Thyroid gland (tissue), 4 donors: ENCODE measurements around the gene METRNL. TPM values are rescaled to one million over a fixed set of nuclear protein-coding genes. Genes with fewer than 3 reads are reported as not detected.

ENCODE experiments used
- DNase-seq, 2 donors: peaks; one replicate each; pipeline ENCODE4 v3.0.0-alpha.2; 2019
- H3K27ac ChIP-seq, 3 donors: fragments of 200-600 bp; sonication (generic); 1 replicate in 2 of 3; 2 replicates in 1 of 3; pipeline ENCODE4 v1.5.1; 2016 to 2019; ENCODE audit warnings: mild to moderate bottlenecking in 1 of 3, moderate library complexity in 1 of 3
- H3K27me3 ChIP-seq: fragments of 200-600 bp; sonication (generic); one replicate; pipeline ENCODE4 v1.5.1; 2019
- H3K36me3 ChIP-seq, 2 donors: fragments of 200-600 bp; sonication (generic); one replicate each; pipeline ENCODE4 v1.5.1; 2016 to 2019
- H3K4me1 ChIP-seq, 2 donors: fragments of 200-600 bp; sonication (generic); one replicate each; pipeline ENCODE4 v1.5.1; 2017 to 2019
- H3K4me3 ChIP-seq, 3 donors: fragments of 200-600 bp; sonication (generic); replicated peaks in 1 of 3; 1 replicate in 2 of 3; 2 replicates in 1 of 3; pipeline ENCODE4 v1.5.1; 2016; ENCODE audit warnings: mild to moderate bottlenecking in 1 of 3
- H3K9me3 ChIP-seq: fragments of 200-600 bp; sonication (generic); one replicate; pipeline ENCODE4 v1.5.1; 2017
- POLR2A ChIP-seq, 2 donors: fragments of 450-650 bp; IDR thresholded peaks; one replicate each; pipeline ENCODE4 v1.6.1; 2017; ENCODE audit warnings: antibody characterized with exemption in 2 of 2, mild to moderate bottlenecking in 2 of 2, moderate library complexity in 1 of 2
- WGBS, 2 donors: methylation state at CpG; one replicate each; pipeline ENCODE4 v1.1.5; 2017; 5-methylcytosine and 5-hydroxymethylcytosine counted together
- intact Hi-C: fragments of 100-400 bp; cut with DNase I; formaldehyde crosslinking; loops from one replicate; pipeline ENCODE4 v1.15.1; 2023
- total RNA-seq, 4 donors: library from RNA; depleted of rRNA; stranded (reverse); fragments of >200 nt; gene quantifications; one replicate each; pipeline ENCODE4 v1.2.3, GENCODE V29; 2016
- TF ChIP-seq, protein P1 (sequence below), 6 experiments: fragments of 200-600 bp in 3 of 6; fragments of 450-650 bp in 3 of 6; sonication (generic) in 3 of 6; IDR thresholded peaks; one replicate each; pipeline ENCODE4 v1.5.1; 2016 to 2019; ENCODE audit warnings: antibody characterized with exemption in 6 of 6, mild to moderate bottlenecking in 2 of 6, inconsistent platforms in 1 of 6, moderate library complexity in 1 of 6

Gene METRNL
- total RNA-seq, 4 donors from 2014 or later = 57.5 to 89.7 (median 73.3) TPM

DNA sequence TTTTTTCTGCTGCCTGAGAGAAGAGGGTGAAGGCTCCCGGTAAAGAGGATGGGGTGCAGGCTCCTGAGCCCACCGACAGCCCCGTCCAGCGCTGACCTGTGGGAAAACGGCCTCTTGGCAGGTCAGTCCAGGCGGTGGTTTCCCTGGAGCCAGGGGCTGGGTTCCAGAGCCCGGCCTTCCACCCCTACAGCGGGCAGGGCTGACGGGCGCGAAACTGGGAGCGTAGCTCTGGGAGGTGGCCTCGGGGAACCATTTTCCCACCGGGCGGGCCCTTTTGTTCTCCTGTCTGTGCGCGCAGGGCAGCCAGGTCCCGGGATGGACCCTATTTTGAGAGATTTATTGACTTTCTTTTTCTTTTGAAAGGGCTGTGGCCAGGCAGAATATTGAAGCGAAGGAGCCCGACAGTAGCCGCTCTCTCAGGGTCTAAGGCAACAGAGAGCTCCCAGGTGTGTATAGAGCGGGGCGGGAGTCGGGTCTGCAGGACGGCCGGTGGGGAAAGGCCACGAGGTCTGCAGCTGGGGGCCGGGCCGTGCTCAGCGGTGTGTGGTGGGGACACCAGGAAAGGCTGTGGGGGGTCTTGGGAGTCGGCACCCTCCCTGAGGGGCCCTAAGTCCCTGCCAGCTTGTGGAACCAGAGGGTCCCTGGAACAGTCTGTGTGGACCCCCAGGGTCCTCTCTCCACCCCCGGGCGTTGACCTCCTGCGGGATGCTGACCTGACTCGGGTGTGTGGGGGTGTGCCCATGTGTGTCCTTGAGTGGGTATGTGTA, 32.3 kb downstream of the METRNL start:
- DNase-seq = no peak
- intact Hi-C loops = no loop called here
- Histone ChIP-seq H3K4me1 (peaks cover 12 to 33% of the 10 kb centered on the region in 2 donors), H3K9me3 (no peaks in the 10 kb centered on the region), H3K27me3 (no peaks in the 10 kb centered on the region), H3K4me3 (no peak overlapping the region), H3K36me3 (no peaks in the 10 kb centered on the region), H3K27ac (peak overlapping the region in 1 of 3 donors; percentile 18)
- WGBS, 2 donors = 77 to 90% methylated on average over 18 to 34 of the region's 35 CpGs
- TF ChIP-seq POLR2A (IDR thresholded peaks at IDR 0.05) = no peak
- TF ChIP-seq, protein P1, sequence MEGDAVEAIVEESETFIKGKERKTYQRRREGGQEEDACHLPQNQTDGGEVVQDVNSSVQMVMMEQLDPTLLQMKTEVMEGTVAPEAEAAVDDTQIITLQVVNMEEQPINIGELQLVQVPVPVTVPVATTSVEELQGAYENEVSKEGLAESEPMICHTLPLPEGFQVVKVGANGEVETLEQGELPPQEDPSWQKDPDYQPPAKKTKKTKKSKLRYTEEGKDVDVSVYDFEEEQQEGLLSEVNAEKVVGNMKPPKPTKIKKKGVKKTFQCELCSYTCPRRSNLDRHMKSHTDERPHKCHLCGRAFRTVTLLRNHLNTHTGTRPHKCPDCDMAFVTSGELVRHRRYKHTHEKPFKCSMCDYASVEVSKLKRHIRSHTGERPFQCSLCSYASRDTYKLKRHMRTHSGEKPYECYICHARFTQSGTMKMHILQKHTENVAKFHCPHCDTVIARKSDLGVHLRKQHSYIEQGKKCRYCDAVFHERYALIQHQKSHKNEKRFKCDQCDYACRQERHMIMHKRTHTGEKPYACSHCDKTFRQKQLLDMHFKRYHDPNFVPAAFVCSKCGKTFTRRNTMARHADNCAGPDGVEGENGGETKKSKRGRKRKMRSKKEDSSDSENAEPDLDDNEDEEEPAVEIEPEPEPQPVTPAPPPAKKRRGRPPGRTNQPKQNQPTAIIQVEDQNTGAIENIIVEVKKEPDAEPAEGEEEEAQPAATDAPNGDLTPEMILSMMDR (IDR thresholded peaks at IDR 0.05) = no peak

DNA sequence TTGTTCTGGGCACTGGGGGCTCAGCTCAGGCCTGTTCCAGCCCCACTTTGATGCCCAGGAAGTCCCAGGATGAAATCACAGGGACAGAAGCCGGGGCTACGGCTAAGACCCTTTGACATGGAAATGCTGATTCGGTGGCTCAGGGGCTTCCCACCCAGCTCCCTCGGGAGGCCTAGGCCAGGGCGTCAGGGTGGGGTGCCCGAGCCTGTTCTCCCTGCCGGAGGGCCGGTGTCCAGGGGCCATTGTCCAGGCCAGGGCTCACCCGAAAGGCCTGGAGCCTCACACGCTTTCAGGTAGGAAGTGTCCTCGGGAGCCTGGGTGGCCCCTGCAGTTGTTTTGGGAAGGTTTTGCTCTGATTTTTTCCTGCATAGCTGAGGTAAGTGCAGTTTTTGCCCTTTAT, 34.0 kb downstream of the METRNL start:
- Histone ChIP-seq H3K4me1 (peaks cover 12 to 24% of the 10 kb centered on the region in 2 donors), H3K4me3 (no peak overlapping the region), H3K9me3 (no peaks in the 10 kb centered on the region), H3K36me3 (no peaks in the 10 kb centered on the region), H3K27me3 (no peaks in the 10 kb centered on the region), H3K27ac (no peak overlapping the region)
- intact Hi-C loops = no loop called here
- no peak for DNase-seq
- WGBS, 2 donors = 90 to 95% methylated on average over 4 to 6 of the region's 11 CpGs
- no peak for TF ChIP-seq POLR2A (IDR thresholded peaks at IDR 0.05)
- TF ChIP-seq, protein P1 (IDR thresholded peaks at IDR 0.05) = no peak

DNA sequence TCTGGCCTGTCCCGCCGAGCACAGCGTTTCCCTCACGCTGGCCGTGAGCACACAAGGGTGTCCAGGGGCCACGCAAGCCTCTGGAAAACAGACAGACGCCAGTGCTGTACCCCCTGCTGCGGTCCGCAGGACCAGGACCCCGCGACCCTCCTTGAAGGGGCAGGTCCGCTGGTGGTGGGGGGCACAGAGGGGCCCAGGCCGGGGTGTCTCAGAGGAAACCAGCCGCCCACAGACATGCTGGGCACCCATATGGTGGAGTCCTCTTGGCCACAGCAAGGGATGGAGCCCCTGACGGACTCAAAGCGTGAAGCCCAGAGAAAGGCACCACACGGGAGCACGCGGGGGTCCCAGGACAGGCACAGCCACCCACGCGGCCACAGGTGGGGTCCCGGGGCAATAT, 34.4 kb downstream of the METRNL start:
- Histone ChIP-seq H3K9me3 (no peaks in the 10 kb centered on the region), H3K27ac (no peak overlapping the region), H3K4me3 (no peak overlapping the region), H3K27me3 (no peaks in the 10 kb centered on the region), H3K4me1 (peaks cover 15 to 26% of the 10 kb centered on the region in 2 donors), H3K36me3 (no peaks in the 10 kb centered on the region)
- TF ChIP-seq, protein P1 (IDR thresholded peaks at IDR 0.05) = no peak
- TF ChIP-seq POLR2A (IDR thresholded peaks at IDR 0.05) = no peak
- intact Hi-C loops = no loop called here
- whole genome bisulfite sequencing, 2 donors = 90 to 94% methylated on average over 14 to 22 of the region's 22 CpGs
- no peak for DNase-seq

DNA sequence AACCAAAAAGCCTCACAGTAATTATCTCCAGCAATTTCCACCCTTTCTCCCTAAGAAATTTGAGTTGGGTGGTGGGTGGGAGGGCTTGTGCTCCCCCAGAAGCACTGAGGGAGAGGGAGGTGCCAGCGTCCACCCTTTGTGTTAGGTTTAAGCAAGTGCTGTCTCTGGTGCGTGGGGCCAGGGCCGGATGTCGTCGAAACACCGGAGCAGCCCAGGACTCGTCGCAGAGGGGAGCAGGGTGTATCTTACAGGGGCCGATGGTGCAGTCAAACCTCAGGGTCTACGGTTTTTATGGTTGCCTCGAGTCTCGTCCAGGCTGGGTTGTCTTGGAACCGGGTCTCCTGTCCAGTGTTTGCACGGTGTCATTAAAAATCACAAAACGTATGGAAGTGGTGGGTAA, 35.3 kb downstream of the METRNL start:
- Histone ChIP-seq H3K4me1 (peaks cover 16 to 26% of the 10 kb centered on the region in 2 donors), H3K36me3 (no peaks in the 10 kb centered on the region), H3K9me3 (no peaks in the 10 kb centered on the region), H3K4me3 (no peak overlapping the region), H3K27me3 (no peaks in the 10 kb centered on the region), H3K27ac (no peak overlapping the region)
- no peak for DNase-seq
- TF ChIP-seq, protein P1 (IDR thresholded peaks at IDR 0.05) = no peak
- no peak for TF ChIP-seq POLR2A (IDR thresholded peaks at IDR 0.05)
- intact Hi-C loops = no loop called here
- WGBS, 2 donors = 96% methylated on average over 6 to 15 of the region's 15 CpGs

DNA sequence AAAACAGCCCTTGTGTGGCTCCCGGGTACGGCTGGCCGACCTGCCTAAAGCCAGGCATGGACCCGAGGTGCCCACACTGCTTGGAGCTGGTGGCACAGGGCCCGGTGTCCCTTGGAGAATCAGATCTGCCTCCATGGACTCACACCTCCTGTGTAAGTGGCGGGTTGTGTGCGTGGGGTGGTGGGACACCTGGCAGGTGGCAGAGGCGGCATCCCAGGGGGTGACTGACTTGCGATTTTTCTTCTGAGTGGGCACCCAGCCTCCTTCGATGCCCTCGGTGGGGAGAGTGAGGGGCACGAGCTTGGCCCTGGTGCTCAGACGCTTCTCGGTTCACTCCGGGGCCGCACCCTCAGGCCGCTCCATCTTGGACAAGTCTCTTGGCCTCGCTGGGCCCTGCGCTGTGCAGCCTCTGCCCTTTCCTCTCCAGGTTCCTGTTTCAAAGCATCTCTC, 35.8 kb downstream of the METRNL start:
- no peak for DNase-seq
- Histone ChIP-seq H3K27ac (no peak overlapping the region), H3K4me1 (peaks cover 11 to 21% of the 10 kb centered on the region in 2 donors), H3K4me3 (no peak overlapping the region), H3K27me3 (no peaks in the 10 kb centered on the region), H3K36me3 (no peaks in the 10 kb centered on the region), H3K9me3 (no peaks in the 10 kb centered on the region)
- 89 to 95% methylated on average over 13 to 14 of the region's 19 CpGs for WGBS, 2 donors
- TF ChIP-seq, protein P1 (IDR thresholded peaks at IDR 0.05) = no peak
- no peak for TF ChIP-seq POLR2A (IDR thresholded peaks at IDR 0.05)
- intact Hi-C loops = no loop called here
